Aorta (tissue), 5 donors: Measurements from ENCODE around the gene PNLIP. TPM values are rescaled to one million over a fixed set of nuclear protein-coding genes. Genes with fewer than 3 reads are reported as not detected.

Experiments used
- ATAC-seq: fragments of 200-7000 bp; cut with Tn5 transposase; one replicate; pipeline ENCODE4 v1.9.1; 2022; ENCODE audit warnings: moderate library complexity; ENCODE audit not compliant: low FRiP score
- DNase-seq, 2 donors: peaks; one replicate each; pipeline ENCODE4 v3.0.0-alpha.2; 2020
- H3K27ac ChIP-seq, 2 donors: one replicate each; pipeline ENCODE4 v1.5.1; 2013; ENCODE audit warnings: low read length in 2 of 2, mild to moderate bottlenecking in 2 of 2, moderate library complexity in 2 of 2, control low read depth in 1 of 2, inconsistent platforms in 1 of 2, low read depth in 1 of 2
- H3K27me3 ChIP-seq, 2 donors: one replicate each; pipeline ENCODE4 v1.6.1; 2013; ENCODE audit warnings: control low read depth in 1 of 2, low read length in 1 of 2, mild to moderate bottlenecking in 1 of 2, moderate library complexity in 1 of 2; ENCODE audit not compliant: insufficient read depth in 2 of 2, control insufficient read depth in 1 of 2
- H3K36me3 ChIP-seq, 2 donors: one replicate each; pipeline ENCODE4 v1.6.1; 2013; ENCODE audit warnings: control low read depth in 1 of 2, low read length in 1 of 2, mild to moderate bottlenecking in 1 of 2; ENCODE audit not compliant: insufficient read depth in 2 of 2, control insufficient read depth in 1 of 2
- H3K4me1 ChIP-seq, 2 donors: one replicate each; pipeline ENCODE4 v1.6.1; 2013; ENCODE audit warnings: low read length in 2 of 2, control low read depth in 1 of 2, mild to moderate bottlenecking in 1 of 2, moderate library complexity in 1 of 2; ENCODE audit not compliant: insufficient read depth in 2 of 2, control insufficient read depth in 1 of 2
- H3K4me3 ChIP-seq, 2 donors: one replicate each; pipeline ENCODE4 v1.5.1; 2013; ENCODE audit warnings: low read length in 2 of 2, control low read depth in 1 of 2, mild to moderate bottlenecking in 1 of 2
- H3K9me3 ChIP-seq: one replicate; pipeline ENCODE4 v1.6.1; 2013; ENCODE audit warnings: mild to moderate bottlenecking, low read length; ENCODE audit not compliant: control insufficient read depth
- WGBS, 2 donors: extraction: QIAGEN DNeasy Blood & Tissue Kit; methylation state at CpG; one replicate each; pipeline ENCODE4 v1.1.7; 2013; 5-methylcytosine and 5-hydroxymethylcytosine counted together
- intact Hi-C, 2 donors: fragments of 100-400 bp; cut with DNase I; formaldehyde crosslinking; loops; one replicate each; pipeline versions ENCODE4 v1.14.2 to v1.15.0; 2022
- polyA plus RNA-seq, 2 donors: library from polyadenylated mRNA; stranded (reverse); fragments of 200-250 nt; gene quantifications; one replicate each; pipeline ENCODE4 v1.2.3, GENCODE V29; 2013
- total RNA-seq, 2 donors: library from RNA; stranded (reverse); fragmentation: NEBNext Ultra II Directional; extraction: Animal tissue kit (Norgen Biotek cat#: 25700); gene quantifications; one replicate each; pipeline ENCODE4 v1.2.1, GENCODE V29; 2021
- donor health status: healthy with polysubstance abuse.
- donor health status: Bipolar disorder and iron deficiency.
- donor health status: DM: no; HTN: no; CAD: no.
- donor health status: DM: no; HTN: no; CAD: no.
- donor health status: DM: yes; HTN: yes; CAD: no.

The PNLIP gene
- total and polyA plus RNA-seq, 4 donors = 0.88 to 2.7 (median 1.8) TPM

DNA sequence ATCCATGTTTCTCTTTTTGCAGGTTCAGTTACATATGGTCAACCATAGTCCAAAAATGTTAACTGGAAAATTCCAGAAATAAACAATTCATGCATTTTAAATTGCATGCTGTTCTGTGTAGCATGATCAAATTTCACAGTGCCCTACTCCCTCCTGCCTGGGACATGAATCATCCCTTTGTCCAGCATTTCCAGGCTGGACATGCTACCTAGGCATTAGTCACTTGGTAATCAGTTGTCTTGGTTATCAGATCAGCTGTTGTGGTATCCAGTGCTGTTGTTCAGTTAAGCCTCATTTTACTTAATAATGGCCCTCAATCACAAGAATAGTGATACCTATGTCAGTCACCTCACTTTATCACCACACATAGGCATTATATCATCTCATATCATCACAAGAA, 7.3 kb upstream of the PNLIP start:
- intact Hi-C loops = no loop called here

DNA sequence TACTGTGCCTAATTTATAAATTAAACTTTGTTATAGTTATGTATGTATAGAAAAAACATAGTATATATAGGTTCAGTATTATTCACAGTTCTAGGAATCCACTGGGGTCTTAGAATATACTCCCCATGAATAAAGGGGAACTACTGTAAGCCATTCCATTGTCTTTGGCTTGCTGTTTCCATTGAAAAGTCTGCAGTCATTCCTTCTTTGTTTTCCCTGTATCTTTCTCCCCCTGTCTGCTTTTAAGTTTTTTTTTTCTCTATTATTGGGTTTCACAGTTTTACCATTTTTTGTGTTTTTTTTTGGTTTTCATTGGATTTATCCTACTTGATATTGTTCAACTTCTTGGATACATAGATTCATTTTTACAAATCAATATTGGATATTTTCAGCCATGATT, 6.7 kb upstream of the PNLIP start:
- Histone ChIP-seq H3K4me3 (no peak overlapping the region), H3K4me1 (no peaks in the 10 kb centered on the region), H3K36me3 (no peaks in the 10 kb centered on the region), H3K27me3 (no peaks in the 10 kb centered on the region), H3K9me3 (peaks cover 2% of the 10 kb centered on the region), H3K27ac (no peak overlapping the region)
- DNase-seq (no peak), ATAC-seq (no peak)
- intact Hi-C loops = no loop called here

More for the DNA sequence above, 7.3 kb upstream of the PNLIP start:
- Histone ChIP-seq H3K36me3 (no peaks in the 10 kb centered on the region), H3K27me3 (no peaks in the 10 kb centered on the region), H3K9me3 (peaks cover 2% of the 10 kb centered on the region), H3K4me1 (no peaks in the 10 kb centered on the region), H3K27ac (no peak overlapping the region), H3K4me3 (no peak overlapping the region)
- ATAC-seq (no peak), DNase-seq (no peak)

DNA sequence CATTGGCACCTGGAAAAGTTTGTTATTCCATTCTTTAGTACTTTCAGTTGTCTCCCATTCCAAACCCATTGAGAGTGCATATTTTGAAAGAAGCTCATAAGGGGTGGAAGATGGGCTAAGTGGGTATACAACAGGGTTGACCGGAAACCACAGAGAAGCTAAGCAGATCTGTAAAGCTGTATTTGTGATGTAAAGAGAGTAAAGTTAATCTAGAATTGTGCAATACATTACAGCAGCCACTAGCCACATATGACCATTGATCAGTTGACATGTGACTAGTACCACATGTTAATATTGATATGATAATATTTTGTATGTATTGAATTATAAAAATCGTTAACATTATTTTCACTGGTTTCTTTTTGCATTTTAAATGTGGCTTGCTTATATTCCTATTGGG, 4.9 kb upstream of the PNLIP start:
- Histone ChIP-seq H3K4me3 (peak overlapping the region in 1 of 2 donors; percentile 14), H3K9me3 (peaks cover 2% of the 10 kb centered on the region), H3K27me3 (no peaks in the 10 kb centered on the region), H3K36me3 (no peaks in the 10 kb centered on the region), H3K27ac (no peak overlapping the region), H3K4me1 (no peaks in the 10 kb centered on the region)
- 87 to 93% methylated on average over 2 of the region's 2 CpGs for WGBS, 2 donors
- intact Hi-C loops = no loop called here
- no peak for DNase-seq
- ATAC-seq = no peak

DNA sequence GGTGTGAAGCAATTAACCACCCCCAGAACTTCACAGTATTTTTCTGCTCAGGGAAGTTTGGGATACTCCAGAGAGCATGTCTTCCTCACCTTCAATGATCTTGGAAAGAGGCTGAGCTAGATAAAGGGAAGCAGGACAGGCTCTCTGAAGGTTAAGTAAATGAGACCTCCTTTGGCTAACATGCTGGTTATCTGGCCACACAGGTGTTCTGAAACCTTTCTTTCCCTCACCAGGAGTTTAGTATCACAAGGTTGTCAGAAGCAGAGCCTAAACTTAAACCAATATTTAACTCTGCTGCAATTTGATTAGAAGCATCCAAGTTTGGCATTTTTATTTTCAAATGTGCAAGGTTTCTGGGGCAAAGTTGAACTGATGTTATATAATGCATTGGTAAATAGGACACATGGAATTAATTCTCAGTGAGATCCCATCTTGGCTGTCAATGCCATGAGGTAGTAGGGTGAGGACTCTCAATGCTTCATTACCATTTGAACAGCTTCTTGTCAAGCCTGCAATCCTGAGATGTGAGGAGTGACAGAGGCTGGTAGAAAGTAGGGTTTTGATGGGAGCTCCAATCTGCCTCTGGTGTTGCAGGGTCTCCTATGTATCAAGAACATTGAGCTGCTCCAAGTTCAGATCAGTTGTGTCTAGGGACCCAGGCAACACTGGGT, 3.6 kb upstream of the PNLIP start:
- no peak for DNase-seq
- no peak overlapping the region for H3K27ac ChIP-seq
- ATAC-seq = no peak
- H3K27me3 ChIP-seq = peaks cover 0 to 2% of the 10 kb centered on the region in 2 donors
- H3K36me3 ChIP-seq = no peaks in the 10 kb centered on the region
- H3K9me3 ChIP-seq = peaks cover 2% of the 10 kb centered on the region
- H3K4me3 ChIP-seq = no peak overlapping the region
- no peaks in the 10 kb centered on the region for H3K4me1 ChIP-seq
- intact Hi-C loops = no loop called here

DNA sequence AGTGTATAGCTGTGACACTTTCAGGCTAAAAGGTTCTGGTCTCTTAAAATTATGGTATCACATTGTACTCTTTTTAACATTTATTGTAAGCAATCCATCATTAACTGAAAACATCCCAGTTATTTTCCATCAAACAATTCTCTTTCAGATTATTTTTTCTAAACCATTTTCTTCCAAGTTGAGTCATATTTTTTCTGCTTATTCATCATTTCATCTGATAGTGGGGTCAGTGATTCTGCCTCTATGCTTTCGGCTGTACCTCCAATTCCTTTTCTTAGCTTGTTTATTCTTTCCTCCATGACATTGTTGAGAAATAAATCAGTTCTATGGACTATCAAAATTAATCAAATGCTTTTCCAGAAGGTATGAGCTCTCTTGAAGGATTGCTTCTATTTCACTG, 609 bp upstream of the PNLIP start:
- H3K9me3 ChIP-seq = no peaks in the 10 kb centered on the region
- whole genome bisulfite sequencing, 2 donors = 15 to 32% methylated on average over 1 of the region's 1 CpG
- intact Hi-C loops = no loop called here

DNA sequence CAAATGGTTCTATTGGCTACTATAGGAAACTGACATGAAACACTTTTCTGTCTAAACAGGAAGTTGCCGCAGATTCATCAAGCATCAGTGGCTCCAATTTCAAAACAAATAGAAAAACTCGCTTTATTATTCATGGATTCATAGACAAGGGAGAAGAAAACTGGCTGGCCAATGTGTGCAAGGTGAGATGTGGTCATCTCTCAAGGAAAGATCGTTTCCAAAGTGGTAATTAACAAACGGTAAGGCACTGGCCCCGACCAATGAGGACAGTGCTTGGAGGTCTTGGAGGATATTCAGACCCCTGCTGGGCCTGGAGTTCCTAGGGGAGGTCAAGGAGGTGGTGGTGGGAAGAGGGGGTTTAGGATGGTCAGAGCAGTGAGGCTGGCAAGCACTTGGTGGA, 2.6 kb downstream of the PNLIP start:
- intact Hi-C loops = no loop called here
- H3K4me3 ChIP-seq = no peak overlapping the region
- H3K9me3 ChIP-seq = no peaks in the 10 kb centered on the region
- H3K27ac ChIP-seq = no peak overlapping the region
- H3K4me1 ChIP-seq = no peaks in the 10 kb centered on the region
- DNase-seq (no peak), ATAC-seq (no peak)
- no peaks in the 10 kb centered on the region for H3K36me3 ChIP-seq
- H3K27me3 ChIP-seq = peaks cover 0 to 2% of the 10 kb centered on the region in 2 donors
- WGBS, 2 donors = 86 to 89% methylated on average over 5 of the region's 5 CpGs

More for the DNA sequence above, 609 bp upstream of the PNLIP start:
- DNase-seq = no peak
- H3K27me3 ChIP-seq = peaks cover 0 to 2% of the 10 kb centered on the region in 2 donors
- no peak for ATAC-seq
- no peaks in the 10 kb centered on the region for H3K36me3 ChIP-seq
- H3K27ac ChIP-seq = no peak overlapping the region
- H3K4me1 ChIP-seq = no peaks in the 10 kb centered on the region
- H3K4me3 ChIP-seq = no peak overlapping the region

GRCh38 chr10:116553378-116553980, 7.7 kb downstream of the PNLIP start:
- WGBS, 2 donors = 89 to 91% methylated on average over 13 of the region's 13 CpGs
- H3K27me3 ChIP-seq = no peaks in the 10 kb centered on the region
- ATAC-seq (no peak), DNase-seq (no peak)
- H3K9me3 ChIP-seq = no peaks in the 10 kb centered on the region
- H3K4me1 ChIP-seq = no peaks in the 10 kb centered on the region
- intact Hi-C loops = no loop called here
- no peak overlapping the region for H3K27ac ChIP-seq
- H3K4me3 ChIP-seq = no peak overlapping the region
- H3K36me3 ChIP-seq = no peaks in the 10 kb centered on the region

DNA sequence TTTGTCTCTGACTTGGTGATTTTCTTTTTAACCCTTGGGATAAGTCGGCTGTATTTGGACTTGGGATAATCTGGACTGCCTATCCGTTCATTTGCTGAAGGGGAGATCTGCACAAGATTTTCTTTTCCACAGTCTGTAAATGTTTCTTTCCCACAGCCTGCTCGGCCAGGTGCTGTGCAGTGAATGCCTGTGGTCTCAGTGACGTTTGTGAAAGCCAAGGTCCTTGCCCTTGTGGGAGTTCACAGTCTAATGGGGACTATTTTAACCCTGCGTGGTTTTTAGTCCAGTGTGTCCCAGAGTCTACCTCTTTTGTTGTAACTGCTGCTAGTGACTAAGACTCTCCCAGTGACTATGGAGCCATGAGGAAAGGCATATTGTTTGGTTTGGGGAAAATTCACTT, 8.9 kb downstream of the PNLIP start:
- 51 to 57% methylated on average over 5 of the region's 5 CpGs for WGBS, 2 donors
- H3K4me1 ChIP-seq = no peaks in the 10 kb centered on the region
- ATAC-seq (no peak), DNase-seq (no peak)
- H3K36me3 ChIP-seq = no peaks in the 10 kb centered on the region
- H3K27ac ChIP-seq = no peak overlapping the region
- no peaks in the 10 kb centered on the region for H3K27me3 ChIP-seq
- H3K4me3 ChIP-seq = no peak overlapping the region
- intact Hi-C loops = no loop called here
- H3K9me3 ChIP-seq = no peaks in the 10 kb centered on the region

DNA sequence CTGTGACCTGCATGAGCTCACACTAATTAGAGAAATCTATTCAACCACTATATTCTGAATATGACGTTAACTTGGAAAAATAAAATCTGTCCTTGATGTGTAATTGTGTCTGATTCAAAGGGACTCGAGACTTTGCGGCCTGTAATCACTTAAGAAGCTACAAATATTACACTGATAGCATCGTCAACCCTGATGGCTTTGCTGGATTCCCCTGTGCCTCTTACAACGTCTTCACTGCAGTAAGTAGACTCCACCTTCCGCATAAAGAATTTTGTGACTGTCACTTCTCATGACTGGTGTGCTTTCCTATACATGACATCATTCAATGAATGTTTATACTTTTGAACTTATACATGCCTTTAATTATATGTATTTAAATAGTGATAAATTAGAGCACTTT, 10.1 kb downstream of the PNLIP start:
- Histone ChIP-seq H3K4me3 (no peak overlapping the region), H3K4me1 (no peaks in the 10 kb centered on the region), H3K9me3 (no peaks in the 10 kb centered on the region), H3K27ac (no peak overlapping the region), H3K36me3 (no peaks in the 10 kb centered on the region), H3K27me3 (no peaks in the 10 kb centered on the region)
- 62 to 68% methylated on average over 6 of the region's 6 CpGs for WGBS, 2 donors
- DNase-seq = no peak
- ATAC-seq = no peak
- intact Hi-C loops = no loop called here
